Stimulated activated CD4-positive, alpha-beta T cell treated with anti-CD3 and anti-CD28 coated beads, Interleukin-1b, Interleukin-23, amount 100 ng/mL, for 1 hour (primary cell): ENCODE measurements around the gene FMNL2.
"Not testable (repeated sequence)": the region's sequence is repeated elsewhere in the genome, so short reads cannot be mapped to it uniquely, and the experiment has no call there.

ENCODE experiments used
- DNase-seq, 2 donors: peaks; one replicate each; pipeline ENCODE4 v3.0.0-alpha.2; 2020; ENCODE audit warnings: low read depth in 2 of 2

FMNL2 gene

DNA sequence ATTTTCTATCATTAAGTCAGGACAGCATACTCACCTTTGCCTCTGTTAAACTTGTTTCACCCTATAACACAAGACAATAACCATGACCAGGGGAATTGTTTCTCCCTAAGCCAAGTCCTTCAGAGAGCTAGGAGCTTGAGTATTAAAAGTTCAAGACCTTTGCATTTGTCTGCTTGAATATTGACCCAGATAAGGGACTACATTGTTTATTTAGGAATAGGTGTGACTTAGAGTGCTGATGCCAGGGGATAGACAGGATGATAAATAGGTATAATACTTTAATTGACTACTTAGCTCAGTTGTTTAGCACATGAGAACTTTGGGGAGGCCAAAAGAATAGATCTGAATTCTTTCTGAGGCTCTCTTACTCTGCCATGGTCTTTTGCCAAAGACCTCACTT lies 185.8 kb downstream of the FMNL2 start:
- no peak for DNase-seq

GRCh38 chr2:152522446-152522845 lies 187.5 kb downstream of the FMNL2 start:
- not testable (repeated sequence) for DNase-seq

DNA sequence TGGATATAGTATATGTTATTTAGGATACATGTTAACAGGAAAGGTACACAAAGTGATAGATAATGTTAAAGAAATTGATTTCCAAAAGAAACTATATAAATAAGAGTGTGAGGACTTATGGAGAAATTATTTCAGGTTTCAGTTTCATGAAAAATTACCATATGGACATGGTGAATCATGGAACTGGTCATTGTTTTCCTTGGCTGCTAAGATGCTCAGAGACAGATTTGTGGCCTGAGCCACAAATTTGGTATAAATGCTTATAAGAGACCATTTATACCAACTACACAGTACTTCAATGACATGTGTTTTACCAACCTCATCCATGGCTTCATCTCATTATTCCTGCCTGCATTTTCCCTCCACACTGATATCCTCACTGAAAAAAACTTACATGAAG lies 188.1 kb downstream of the FMNL2 start:
- DNase-seq, result no peak

- DNase-seq, result no peak
Observed at GRCh38 chr2:152525277-152525838, 190.4 kb downstream of the FMNL2 start.

GRCh38 chr2:152529420-152530115 lies 194.6 kb downstream of the FMNL2 start:
- no peak for DNase-seq

GRCh38 chr2:152532241-152532640 lies 197.3 kb downstream of the FMNL2 start:
- no peak for DNase-seq

GRCh38 chr2:152534460-152535135 lies 199.6 kb downstream of the FMNL2 start:
- no peak for DNase-seq

DNA sequence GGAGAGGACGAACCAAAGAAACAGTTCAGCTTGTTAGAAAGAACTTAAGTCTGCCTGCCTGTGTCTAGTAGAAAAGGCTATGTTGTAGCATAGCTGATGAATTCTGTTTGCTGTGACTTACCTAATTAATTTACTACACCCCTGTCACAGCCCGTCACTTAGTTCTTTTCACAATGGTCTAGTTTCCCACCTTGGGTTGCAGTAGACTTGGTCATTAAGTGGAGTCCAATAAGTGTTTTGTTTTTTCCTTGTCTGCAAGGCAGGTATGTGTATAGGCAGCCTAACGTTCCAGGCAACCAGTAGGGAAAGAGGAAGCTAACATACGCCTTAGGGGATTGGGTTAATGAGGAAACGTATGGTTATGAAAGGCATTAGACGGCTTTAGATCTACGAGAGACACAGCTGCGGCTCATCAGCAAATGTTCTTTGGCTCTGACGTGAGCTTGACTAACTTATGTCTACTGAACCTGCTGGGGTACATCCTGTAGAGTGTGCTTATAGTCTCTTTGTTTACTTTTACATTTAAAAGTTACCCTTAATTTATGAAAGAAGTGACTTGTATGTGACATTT lies 202.2 kb downstream of the FMNL2 start:
- no peak for DNase-seq

DNA sequence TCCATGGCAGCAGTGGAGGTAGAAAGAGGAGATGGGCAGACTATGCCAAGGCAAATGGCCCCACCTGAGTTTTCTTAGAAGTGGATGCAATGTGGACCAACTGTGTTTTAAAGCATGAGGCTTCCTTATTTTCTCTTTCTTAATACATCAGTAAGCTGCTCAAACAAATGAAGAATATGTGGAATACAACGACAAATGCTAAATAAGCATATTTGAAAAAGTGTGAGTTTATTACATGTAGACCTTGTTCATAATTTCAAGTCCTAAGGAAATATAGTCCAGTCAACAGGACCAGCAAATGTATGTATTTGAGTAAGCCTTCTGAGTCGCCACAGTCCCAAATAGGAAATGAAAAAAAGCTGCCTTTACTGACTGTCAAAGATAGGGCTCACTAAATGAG lies 204.4 kb downstream of the FMNL2 start:
- no peak for DNase-seq

DNA sequence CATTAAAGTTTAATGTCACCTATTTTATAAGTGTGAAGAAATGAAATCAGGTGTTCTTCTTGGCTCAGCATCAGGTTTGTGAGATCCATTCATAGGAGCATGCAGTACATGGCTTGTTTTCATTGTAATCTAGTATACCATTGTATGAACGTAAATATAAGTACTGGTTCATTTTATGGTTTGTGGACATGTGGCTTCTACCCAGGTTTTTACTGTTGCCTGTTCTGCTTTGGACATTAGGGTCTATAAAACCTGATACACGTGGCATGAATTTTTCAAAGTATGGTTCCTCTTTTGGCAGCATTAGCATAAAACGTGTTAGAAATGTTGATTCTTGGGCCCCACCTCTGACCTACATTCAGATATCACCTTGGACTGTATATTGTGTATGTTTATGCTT lies 206.7 kb downstream of the FMNL2 start:
- no peak for DNase-seq

DNA sequence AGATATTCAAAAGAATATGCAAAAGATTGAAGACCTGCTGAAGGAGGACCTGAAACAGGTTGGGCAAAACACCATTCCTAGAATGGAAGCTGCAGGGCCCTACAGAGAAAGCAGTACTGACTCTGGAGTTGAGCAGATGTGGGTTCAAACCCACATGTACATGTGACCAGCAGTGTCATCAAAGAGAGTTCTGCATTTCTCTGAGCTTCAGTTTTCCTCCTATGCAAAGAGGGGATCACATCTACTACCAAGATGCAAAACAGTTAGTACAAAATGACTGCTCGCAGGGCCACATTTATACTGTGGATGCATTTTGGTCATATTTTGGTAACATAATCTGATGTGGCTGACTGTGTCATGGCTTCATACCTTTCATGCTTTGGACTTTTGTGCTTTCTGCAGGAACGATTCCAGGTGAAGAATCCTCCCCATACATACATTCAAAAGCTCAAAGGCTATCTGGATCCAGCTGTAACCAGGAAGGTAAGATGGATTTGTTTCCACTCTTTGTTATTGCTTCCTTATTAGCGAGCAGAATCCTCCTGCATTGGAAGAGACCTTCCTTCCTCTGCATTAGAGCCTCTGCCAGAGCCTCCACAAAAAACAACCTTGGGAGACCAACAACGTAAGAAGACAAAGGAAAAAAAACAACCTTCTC lies 207.5 kb downstream of the FMNL2 start:
- DNase-seq, result no peak

- DNase-seq, result no peak
Observed at GRCh38 chr2:152542995-152543481, 208.1 kb downstream of the FMNL2 start.

DNA sequence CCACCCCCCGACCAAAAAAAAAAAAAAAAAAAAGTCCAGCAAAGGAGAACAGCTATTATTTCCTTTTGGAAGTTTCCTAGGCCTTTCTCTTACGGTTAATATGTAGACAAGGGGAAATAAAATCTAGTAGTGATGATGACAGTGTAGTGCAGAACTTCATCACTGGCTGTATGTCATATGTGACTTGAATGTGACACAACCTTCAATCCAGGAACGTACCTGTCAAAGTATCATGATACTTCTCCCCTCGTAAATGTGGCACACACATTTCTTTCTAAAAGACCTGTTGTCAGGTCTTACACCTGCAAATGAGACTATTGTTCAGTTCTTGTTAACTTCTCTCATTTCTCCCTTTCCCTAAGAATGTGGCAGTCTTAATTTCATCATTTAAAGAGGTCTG lies 208.7 kb downstream of the FMNL2 start:
- DNase-seq, result no peak

DNA sequence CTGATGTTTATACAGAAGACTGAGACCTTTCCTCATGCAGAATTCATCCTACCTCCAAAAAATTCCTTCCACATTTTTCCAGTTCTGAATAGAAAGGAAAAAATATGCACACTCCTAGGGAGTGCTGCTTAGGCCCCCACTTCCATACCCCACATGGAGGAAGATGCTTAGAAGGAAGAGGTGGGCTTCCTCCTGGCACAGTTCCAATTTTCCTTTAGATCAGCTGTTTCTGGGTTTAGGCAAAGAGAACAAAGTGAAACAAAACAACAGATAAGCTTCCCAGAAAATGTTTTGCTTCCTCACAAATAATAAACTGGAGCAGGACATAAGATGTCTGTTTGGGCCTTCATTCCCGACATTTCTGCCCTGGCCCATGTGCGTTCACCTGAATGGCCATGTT lies 209.7 kb downstream of the FMNL2 start:
- no peak for DNase-seq

DNA sequence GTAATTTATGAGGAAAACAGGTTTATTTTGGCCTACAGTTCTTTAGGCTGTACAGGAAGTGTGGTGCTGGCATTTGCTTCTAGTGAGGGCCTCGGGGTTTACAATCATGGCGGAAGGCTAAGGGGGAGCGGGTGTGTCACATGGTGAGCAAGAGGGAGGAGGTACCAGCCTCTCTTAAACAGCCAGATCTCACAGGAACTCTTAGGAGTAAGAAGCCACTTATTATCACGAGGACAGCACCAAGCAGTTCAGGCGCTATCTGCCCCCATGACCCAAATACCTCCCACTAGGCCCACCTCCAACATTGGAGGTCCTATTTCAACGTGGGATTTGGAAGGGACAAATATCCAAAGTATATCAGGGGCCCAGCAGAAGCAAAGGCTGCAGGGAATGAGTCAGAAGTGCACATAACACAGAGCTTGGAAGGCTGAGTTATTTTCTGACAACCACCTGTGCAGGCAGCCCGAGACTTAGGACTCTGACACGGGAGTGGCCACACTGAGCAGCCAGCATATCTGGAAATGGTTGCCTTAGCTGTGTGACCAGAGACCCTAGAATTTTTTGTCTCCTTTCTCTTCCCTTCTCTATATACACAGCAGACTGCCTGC lies 211.4 kb downstream of the FMNL2 start:
- no peak for DNase-seq

- DNase-seq, result no peak
Observed at GRCh38 chr2:152548111-152548875, 213.3 kb downstream of the FMNL2 start.

- no peak for DNase-seq
Observed at GRCh38 chr2:152548996-152549395, 214.0 kb downstream of the FMNL2 start.

- DNase-seq, result no peak
Observed at GRCh38 chr2:152549423-152549822, 214.4 kb downstream of the FMNL2 start.

DNA sequence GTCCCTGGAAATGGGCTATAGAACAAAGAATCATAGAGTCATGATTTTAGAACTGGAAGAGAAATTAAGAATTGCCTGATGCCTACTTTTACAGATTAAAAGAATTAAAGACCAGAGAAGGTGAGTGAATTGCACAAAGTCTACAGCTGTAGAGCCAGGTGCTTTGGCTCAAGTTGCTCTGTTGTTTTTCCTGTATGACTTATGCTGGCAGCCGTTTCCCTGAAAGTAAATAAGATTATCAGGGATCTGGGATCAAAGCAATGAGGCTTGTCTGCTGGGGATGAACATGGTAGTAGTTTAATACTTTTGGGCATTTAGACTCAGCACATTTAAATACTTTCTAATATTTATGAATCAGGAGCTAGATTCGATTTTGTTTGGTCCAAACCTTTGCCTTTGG lies 215.4 kb downstream of the FMNL2 start:
- no peak for DNase-seq

DNA sequence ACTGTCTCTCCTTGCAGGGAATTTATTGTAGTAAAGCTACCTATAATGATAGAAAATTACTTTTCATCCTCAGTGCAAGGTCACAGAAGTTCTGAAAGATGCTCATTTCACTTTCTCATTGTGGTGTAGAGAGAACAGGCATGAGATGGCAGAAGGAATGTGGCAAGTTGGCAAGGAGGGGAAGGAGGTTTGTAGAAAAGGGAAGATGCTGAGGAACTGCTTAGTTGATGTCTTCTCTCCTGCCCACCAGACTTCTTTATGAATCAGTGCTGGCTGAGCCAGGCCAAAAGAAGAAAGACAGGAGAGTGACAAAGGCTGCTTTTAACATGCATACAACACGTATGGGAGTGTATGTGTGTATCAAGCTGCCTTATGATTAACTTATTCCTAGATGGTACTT lies 217.9 kb downstream of the FMNL2 start:
- DNase-seq, result no peak

DNA sequence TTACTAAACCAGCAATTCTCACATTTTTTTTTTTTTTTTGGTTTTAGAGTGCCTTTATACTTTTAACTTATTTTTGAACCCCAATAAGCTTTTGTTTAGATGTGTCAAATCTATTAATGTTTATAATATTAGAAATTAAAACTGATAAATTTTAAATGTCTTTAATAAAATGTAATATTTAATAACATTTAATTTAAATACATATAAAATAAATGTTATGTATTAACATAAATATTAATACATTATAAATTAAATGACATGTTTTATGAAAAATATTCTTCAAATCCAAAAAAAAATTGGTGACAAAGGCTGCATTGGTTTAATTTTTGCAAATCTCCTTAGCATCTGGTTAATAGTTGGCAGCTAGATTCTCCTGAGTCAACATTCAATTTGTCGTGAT lies 218.5 kb downstream of the FMNL2 start:
- no peak for DNase-seq
